ENCODE data around the gene GPNMB.

GPNMB gene

DNA sequence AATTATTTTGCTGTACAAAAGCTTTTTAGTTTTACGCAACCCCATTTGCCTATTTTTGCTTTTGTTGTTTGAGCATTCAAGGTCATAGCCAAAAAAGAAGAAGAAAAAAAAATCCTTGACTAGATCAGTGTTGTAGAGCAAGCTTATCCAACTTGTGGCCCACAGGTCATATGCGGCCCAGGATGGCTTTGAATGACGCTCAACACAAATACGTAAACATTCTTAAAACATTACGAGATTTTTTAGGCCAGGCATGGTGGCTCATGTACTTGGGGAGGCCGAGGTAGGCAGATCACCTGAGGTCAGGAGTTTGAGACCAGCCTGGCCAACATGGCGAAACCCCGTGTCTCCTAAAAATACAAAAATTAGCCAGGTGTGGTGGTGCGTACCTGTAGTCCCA, 44.4 kb downstream of the GPNMB start:
- H3K9me3 ChIP-seq (ENCODE audit: severe bottlenecking) = no peaks in the 10 kb centered on the region
- DNase-seq = no peak
- H3K27ac ChIP-seq = no peak overlapping the region
- H3K4me3 ChIP-seq (ENCODE audit: low read depth, low read length) = no peak overlapping the region
- no peaks in the 10 kb centered on the region for H3K27me3 ChIP-seq (ENCODE audit: insufficient read depth, low read depth, severe bottlenecking)
- no peaks in the 10 kb centered on the region for H3K36me3 ChIP-seq
- TF ChIP-seq, protein P1, sequence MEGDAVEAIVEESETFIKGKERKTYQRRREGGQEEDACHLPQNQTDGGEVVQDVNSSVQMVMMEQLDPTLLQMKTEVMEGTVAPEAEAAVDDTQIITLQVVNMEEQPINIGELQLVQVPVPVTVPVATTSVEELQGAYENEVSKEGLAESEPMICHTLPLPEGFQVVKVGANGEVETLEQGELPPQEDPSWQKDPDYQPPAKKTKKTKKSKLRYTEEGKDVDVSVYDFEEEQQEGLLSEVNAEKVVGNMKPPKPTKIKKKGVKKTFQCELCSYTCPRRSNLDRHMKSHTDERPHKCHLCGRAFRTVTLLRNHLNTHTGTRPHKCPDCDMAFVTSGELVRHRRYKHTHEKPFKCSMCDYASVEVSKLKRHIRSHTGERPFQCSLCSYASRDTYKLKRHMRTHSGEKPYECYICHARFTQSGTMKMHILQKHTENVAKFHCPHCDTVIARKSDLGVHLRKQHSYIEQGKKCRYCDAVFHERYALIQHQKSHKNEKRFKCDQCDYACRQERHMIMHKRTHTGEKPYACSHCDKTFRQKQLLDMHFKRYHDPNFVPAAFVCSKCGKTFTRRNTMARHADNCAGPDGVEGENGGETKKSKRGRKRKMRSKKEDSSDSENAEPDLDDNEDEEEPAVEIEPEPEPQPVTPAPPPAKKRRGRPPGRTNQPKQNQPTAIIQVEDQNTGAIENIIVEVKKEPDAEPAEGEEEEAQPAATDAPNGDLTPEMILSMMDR (IDR thresholded peaks at IDR 0.05; ENCODE audit: low read depth, low read length) = no peak

DNA sequence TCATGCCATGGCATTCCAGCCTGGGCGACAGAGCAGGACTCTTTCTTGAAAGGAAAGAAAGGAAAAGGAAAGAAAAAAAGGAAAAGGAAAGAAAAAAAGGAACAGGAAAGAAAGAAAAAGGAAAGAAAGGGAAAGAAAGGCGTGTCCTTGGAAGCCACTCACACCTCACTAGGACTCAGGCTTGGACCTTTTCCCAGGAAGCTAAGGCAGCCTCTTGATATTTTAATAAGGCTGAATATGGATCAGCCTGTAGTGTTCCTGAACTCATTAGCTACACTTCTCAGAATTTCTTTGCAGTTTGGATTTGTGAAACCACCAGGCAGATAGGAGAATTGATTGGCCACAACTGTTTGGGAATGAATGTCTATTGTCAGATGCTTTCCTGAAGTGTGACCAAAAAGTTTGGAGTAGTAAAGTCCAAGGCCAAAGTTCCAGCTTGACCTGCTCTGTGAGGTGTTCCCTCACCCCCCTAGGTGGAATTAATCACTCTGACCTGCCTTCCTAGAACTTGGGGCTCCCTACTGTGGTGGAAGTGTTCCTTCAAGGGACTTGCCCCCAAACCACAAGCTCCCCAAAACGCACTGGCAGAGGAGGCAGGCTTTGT, 45.5 kb downstream of the GPNMB start:
- TF ChIP-seq, protein P1 (IDR thresholded peaks at IDR 0.05; ENCODE audit: low read depth, low read length) = no peak
- Histone ChIP-seq H3K9me3 (ENCODE audit: severe bottlenecking) (no peaks in the 10 kb centered on the region), H3K36me3 (no peaks in the 10 kb centered on the region), H3K27me3 (ENCODE audit: insufficient read depth, low read depth, severe bottlenecking) (no peaks in the 10 kb centered on the region), H3K4me3 (ENCODE audit: low read depth, low read length) (no peak overlapping the region), H3K27ac (no peak overlapping the region)
- no peak for DNase-seq

DNA sequence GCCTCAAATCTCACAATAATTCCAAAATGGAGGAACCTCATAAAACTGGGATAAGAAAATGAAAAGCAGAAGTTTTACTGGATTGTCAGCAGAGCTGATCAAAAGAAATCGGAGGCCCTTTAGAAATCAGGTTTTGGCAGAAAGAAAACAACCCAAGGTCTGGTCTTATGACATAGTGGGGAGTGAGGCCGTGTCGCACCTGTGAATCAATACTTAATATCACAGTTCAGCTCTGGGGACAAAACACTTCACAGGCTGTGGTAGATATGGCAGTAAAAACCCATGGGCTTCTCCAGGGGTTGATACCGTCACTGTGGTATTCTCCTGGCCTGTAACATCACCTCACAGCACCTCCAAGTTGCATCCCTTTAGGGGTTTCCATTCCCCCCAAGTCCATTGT, 46.0 kb downstream of the GPNMB start:
- no peaks in the 10 kb centered on the region for H3K27me3 ChIP-seq (ENCODE audit: insufficient read depth, low read depth, severe bottlenecking)
- no peak overlapping the region for H3K27ac ChIP-seq
- H3K4me3 ChIP-seq (ENCODE audit: low read depth, low read length) = no peak overlapping the region
- DNase-seq = no peak
- TF ChIP-seq, protein P1 (IDR thresholded peaks at IDR 0.05; ENCODE audit: low read depth, low read length) = no peak
- H3K36me3 ChIP-seq = no peaks in the 10 kb centered on the region
- H3K9me3 ChIP-seq (ENCODE audit: severe bottlenecking) = no peaks in the 10 kb centered on the region

DNA sequence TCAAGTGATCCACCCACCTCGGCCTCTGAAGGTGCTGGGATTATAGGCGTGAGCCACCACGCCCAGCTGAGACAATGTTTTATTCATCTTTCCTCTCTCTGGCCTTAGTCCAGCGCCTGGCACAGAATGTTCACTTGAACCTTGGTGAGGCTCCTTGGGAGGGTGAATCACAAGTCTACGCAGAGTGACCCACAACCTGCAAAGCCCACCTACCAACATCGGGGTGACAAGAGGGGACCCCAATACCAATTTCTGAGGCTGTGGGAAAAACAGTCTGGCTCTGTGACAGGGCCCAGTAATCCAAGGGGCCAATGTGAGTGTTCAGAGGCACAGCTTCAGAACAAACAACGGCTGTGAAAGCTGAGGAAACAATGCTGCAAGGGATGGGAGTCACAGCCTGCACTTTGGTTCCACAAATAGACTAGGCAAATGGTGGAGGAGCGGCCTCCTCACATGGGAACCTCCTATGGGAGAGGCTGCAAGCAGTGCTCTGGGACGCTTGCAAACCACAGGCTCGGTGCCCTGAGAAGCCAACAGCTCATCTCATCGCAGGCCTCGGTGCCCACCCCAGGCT, 47.0 kb downstream of the GPNMB start:
- TF ChIP-seq, protein P1 (IDR thresholded peaks at IDR 0.05; ENCODE audit: low read depth, low read length) = no peak
- no peaks in the 10 kb centered on the region for H3K27me3 ChIP-seq (ENCODE audit: insufficient read depth, low read depth, severe bottlenecking)
- no peak overlapping the region for H3K4me3 ChIP-seq (ENCODE audit: low read depth, low read length)
- H3K27ac ChIP-seq = no peak overlapping the region
- H3K9me3 ChIP-seq (ENCODE audit: severe bottlenecking) = no peaks in the 10 kb centered on the region
- H3K36me3 ChIP-seq = no peaks in the 10 kb centered on the region
- no peak for DNase-seq

DNA sequence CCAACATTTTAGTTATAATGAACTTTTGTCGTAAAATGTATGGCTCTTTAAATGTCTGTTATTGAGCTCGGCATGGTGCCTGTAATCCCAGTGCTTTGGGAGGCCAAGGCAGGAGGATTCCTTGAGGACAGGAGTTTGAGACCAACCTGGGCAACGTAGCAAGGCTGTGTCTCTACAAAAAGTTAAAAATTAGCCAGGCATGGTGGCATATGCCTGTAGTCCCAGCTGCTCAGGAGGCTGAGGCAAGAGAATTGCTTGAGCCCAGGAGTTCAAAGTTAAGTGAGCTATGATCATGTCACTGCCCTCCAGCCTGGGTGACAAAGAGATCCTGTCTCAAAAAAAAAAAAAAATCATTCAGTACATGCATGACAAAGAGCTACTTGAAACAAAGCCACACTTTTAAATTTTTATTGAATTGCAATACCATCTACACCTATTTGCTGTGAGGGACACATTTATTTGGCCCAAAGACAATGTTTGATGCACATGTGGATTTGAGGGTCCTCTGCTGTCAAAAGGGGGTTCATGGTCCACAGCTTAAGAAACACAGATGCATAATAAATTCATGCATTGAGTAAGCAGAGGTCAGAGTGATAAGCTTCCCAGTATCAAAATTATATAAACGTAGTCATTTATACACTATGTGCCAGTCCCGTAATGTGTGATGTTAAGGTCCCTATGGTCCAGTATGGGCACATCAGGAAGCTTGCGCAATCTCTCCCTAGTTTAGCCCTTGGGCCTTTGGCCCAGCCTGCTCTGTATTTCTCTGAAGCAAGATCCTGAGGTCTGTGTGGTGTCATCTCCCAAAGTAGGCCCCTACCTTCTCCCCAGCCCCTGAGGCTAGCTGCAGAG, 48.2 kb downstream of the GPNMB start:
- TF ChIP-seq, protein P1 (IDR thresholded peaks at IDR 0.05; ENCODE audit: low read depth, low read length) = no peak
- H3K27me3 ChIP-seq (ENCODE audit: insufficient read depth, low read depth, severe bottlenecking) = no peaks in the 10 kb centered on the region
- no peaks in the 10 kb centered on the region for H3K9me3 ChIP-seq (ENCODE audit: severe bottlenecking)
- no peak for DNase-seq
- H3K4me3 ChIP-seq (ENCODE audit: low read depth, low read length) = no peak overlapping the region
- H3K36me3 ChIP-seq = peaks cover 5% of the 10 kb centered on the region
- H3K27ac ChIP-seq = no peak overlapping the region
